Upper lobe of left lung (tissue), 6 donors: ENCODE results near the gene MINDY1. TPM values are rescaled to one million over a fixed set of nuclear protein-coding genes. Genes with fewer than 3 reads are reported as not detected.

Experiments
- ATAC-seq, 2 donors: fragments of 200-7000 bp; cut with Tn5 transposase; one replicate each; pipeline ENCODE4 v1.9.1; 2022; ENCODE audit warnings: mild to moderate bottlenecking in 2 of 2, moderate library complexity in 2 of 2; ENCODE audit not compliant: low FRiP score in 2 of 2
- DNase-seq, 2 donors: peaks; one replicate each; pipeline ENCODE4 v3.0.0-alpha.2; 2019 to 2020
- H3K27ac ChIP-seq, 4 donors: fragments of 200-600 bp; sonication (generic); one replicate each; pipeline ENCODE4 v1.5.1; 2016 to 2019
- H3K27me3 ChIP-seq, 4 donors: fragments of 200-600 bp; sonication (generic); one replicate each; pipeline ENCODE4 v1.5.1; 2017 to 2019
- H3K36me3 ChIP-seq, 4 donors: fragments of 200-600 bp; sonication (generic); one replicate each; pipeline ENCODE4 v1.5.1; 2016 to 2019
- H3K4me1 ChIP-seq, 4 donors: fragments of 200-600 bp; sonication (generic); one replicate each; pipeline ENCODE4 v1.5.1; 2018 to 2019
- H3K4me3 ChIP-seq, 4 donors: fragments of 200-600 bp; sonication (generic); one replicate each; pipeline ENCODE4 v1.5.1; 2017 to 2019; ENCODE audit warnings: mild to moderate bottlenecking in 2 of 4, moderate library complexity in 1 of 4
- H3K9me3 ChIP-seq, 4 donors: fragments of 200-600 bp; sonication (generic); one replicate each; pipeline ENCODE4 v1.5.1; 2018 to 2019
- CTCF ChIP-seq, 6 experiments: fragments of 450-650 bp in 4 of 6; fragments of 200-600 bp in 2 of 6; sonication (generic) in 2 of 6; IDR thresholded peaks; one replicate each; pipeline ENCODE4 v1.5.1; 2016 to 2019; ENCODE audit warnings: antibody characterized with exemption in 6 of 6
- EP300 ChIP-seq, 4 donors: sonication (generic); formaldehyde crosslinking; IDR thresholded peaks; one replicate each; pipeline ENCODE4 v1.5.1; 2017; ENCODE audit warnings: antibody characterized with exemption in 4 of 4, control low read depth in 2 of 4
- POLR2A ChIP-seq, 4 donors: fragments of 450-650 bp; IDR thresholded peaks; one replicate each; pipeline ENCODE4 v1.5.1; 2016 to 2017; ENCODE audit warnings: antibody characterized with exemption in 4 of 4, mild to moderate bottlenecking in 2 of 4
- POLR2AphosphoS5 ChIP-seq, 2 donors: sonication (generic); formaldehyde crosslinking; IDR thresholded peaks; one replicate each; pipeline ENCODE4 v1.5.1; 2017; ENCODE audit warnings: antibody characterized with exemption in 2 of 2
- WGBS, 2 donors: methylation state at CpG; one replicate each; pipeline ENCODE4 v1.1.5; 2017 to 2018; 5-methylcytosine and 5-hydroxymethylcytosine counted together
- total RNA-seq, 6 donors: library from RNA; depleted of rRNA in 4 of 6; stranded (reverse); fragments of >200 nt in 4 of 6; gene quantifications; one replicate each; pipeline versions ENCODE4 v1.1.0 to v1.2.1, GENCODE V29; 2016 to 2021
- donor health status: DM: no; HTN: no; CAD: no; lungs with moderate emphysema.
- donor health status: DM: no; HTN: yes; CAD: no; lungs with severe emphysema.

MINDY1 gene
- total RNA-seq, 6 donors from 2014 or later, result 14.5 to 34.3 (median 26.9) TPM

DNA sequence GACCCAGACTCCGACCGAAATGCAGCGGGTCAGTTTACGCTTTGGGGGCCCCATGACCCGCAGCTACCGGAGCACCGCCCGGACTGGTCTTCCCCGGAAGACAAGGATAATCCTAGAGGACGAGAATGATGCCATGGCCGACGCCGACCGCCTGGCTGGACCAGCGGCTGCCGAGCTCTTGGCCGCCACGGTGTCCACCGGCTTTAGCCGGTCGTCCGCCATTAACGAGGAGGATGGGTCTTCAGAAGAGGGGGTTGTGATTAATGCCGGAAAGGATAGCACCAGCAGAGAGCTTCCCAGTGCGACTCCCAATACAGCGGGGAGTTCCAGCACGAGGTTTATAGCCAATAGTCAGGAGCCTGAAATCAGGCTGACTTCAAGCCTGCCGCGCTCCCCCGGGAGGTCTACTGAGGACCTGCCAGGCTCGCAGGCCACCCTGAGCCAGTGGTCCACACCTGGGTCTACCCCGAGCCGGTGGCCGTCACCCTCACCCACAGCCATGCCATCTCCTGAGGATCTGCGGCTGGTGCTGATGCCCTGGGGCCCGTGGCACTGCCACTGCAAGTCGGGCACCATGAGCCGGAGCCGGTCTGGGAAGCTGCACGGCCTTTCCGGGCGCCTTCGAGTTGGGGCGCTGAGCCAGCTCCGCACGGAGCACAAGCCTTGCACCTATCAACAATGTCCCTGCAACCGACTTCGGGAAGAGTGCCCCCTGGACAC is 41.4 kb upstream of the MINDY1 start:
- H3K9me3 ChIP-seq, result no peaks in the 10 kb centered on the region
- TF ChIP-seq POLR2A (IDR thresholded peaks at IDR 0.05), result peak in 1 of 4 donors; percentile 45
- peak in 4 of 6 experiments; percentile 40 to 73 (median 68) for TF ChIP-seq CTCF (IDR thresholded peaks at IDR 0.05)
- peak in 1 of 2 donors; percentile 10 for TF ChIP-seq POLR2AphosphoS5 (IDR thresholded peaks at IDR 0.05)
- TF ChIP-seq EP300 (IDR thresholded peaks at IDR 0.05), result no peak
- WGBS, 2 donors, result 0 to 2% methylated on average over 8 to 38 of the region's 48 CpGs
- H3K36me3 ChIP-seq, result peaks cover 16 to 23% (median 19%) of the 10 kb centered on the region in 4 donors
- DNase-seq (peak; percentile 86 to 90), ATAC-seq (peak; percentile 84 to 89)
- peak overlapping the region; percentile 68 to 80 (median 70) for H3K4me3 ChIP-seq
- no peaks in the 10 kb centered on the region for H3K27me3 ChIP-seq
- peak overlapping the region; percentile 74 to 91 (median 86) for H3K27ac ChIP-seq
- peaks cover 9 to 26% (median 14%) of the 10 kb centered on the region in 4 donors for H3K4me1 ChIP-seq

- peaks cover 10 to 20% (median 14%) of the 10 kb centered on the region in 4 donors for H3K36me3 ChIP-seq
- no peaks in the 10 kb centered on the region for H3K9me3 ChIP-seq
- H3K27ac ChIP-seq, result peak within 1 kb of the TSS; percentile 74 to 91 (median 86)
- peak; percentile 77 to 93 for DNase-seq
- H3K27me3 ChIP-seq, result no peaks in the 10 kb centered on the region
- H3K4me1 ChIP-seq, result peaks cover 9 to 26% (median 14%) of the 10 kb centered on the region in 4 donors
- peak within 1 kb of the TSS; percentile 68 to 80 (median 70) for H3K4me3 ChIP-seq
- TF ChIP-seq POLR2AphosphoS5 (IDR thresholded peaks at IDR 0.05), result peak; percentile 43 to 75
- peak in 2 of 4 donors; percentile 18 to 61 for TF ChIP-seq POLR2A (IDR thresholded peaks at IDR 0.05)
- no peak for TF ChIP-seq CTCF (IDR thresholded peaks at IDR 0.05)
- WGBS, 2 donors, result 0% methylated on average over 2 to 16 of the region's 29 CpGs
- ATAC-seq, result peak; percentile 72 to 90
These were observed 40.9 kb upstream of the MINDY1 start, which contains the start of gene C1orf56 for GRCh38 chr1:151047591-151047924. TSS of gene C1orf56 (plus strand) at chr1:151047751. CDS start at chr1:151047848, 97 bp downstream.

- DNase-seq, result no peak
- ATAC-seq, result no peak
- H3K27me3 ChIP-seq, result no peaks in the 10 kb centered on the region
- no peak overlapping the region for H3K4me3 ChIP-seq
- no peak for TF ChIP-seq POLR2A (IDR thresholded peaks at IDR 0.05)
- no peak for TF ChIP-seq POLR2AphosphoS5 (IDR thresholded peaks at IDR 0.05)
- TF ChIP-seq CTCF (IDR thresholded peaks at IDR 0.05), result no peak
- no peak for TF ChIP-seq EP300 (IDR thresholded peaks at IDR 0.05)
- 91 to 100% methylated on average over 1 of the region's 1 CpG for WGBS, 2 donors
- no peaks in the 10 kb centered on the region for H3K9me3 ChIP-seq
- peaks cover 3 to 13% (median 8%) of the 10 kb centered on the region in 4 donors for H3K4me1 ChIP-seq
- no peak overlapping the region for H3K27ac ChIP-seq
- H3K36me3 ChIP-seq, result peaks cover 0 to 14% (median 0%) of the 10 kb centered on the region in 4 donors
These were observed 36.5 kb upstream of the MINDY1 start for GRCh38 chr1:151043163-151043562.

- Histone ChIP-seq H3K27ac (no peak overlapping the region), H3K4me1 (peaks cover 0 to 5% (median 0%) of the 10 kb centered on the region in 4 donors), H3K9me3 (no peaks in the 10 kb centered on the region), H3K27me3 (no peaks in the 10 kb centered on the region), H3K4me3 (no peak overlapping the region), H3K36me3 (peaks cover 0 to 23% (median 6%) of the 10 kb centered on the region in 4 donors)
- TF ChIP-seq POLR2A (IDR thresholded peaks at IDR 0.05) (no peak), CTCF (IDR thresholded peaks at IDR 0.05) (no peak), POLR2AphosphoS5 (IDR thresholded peaks at IDR 0.05) (no peak), EP300 (IDR thresholded peaks at IDR 0.05) (no peak)
- 88 to 91% methylated on average over 3 of the region's 3 CpGs for WGBS, 2 donors
- DNase-seq (no peak), ATAC-seq (no peak)
These were observed 32.8 kb upstream of the MINDY1 start for GRCh38 chr1:151039521-151039920.
